GM06990 (cell line): Measurements from ENCODE around the gene SCD5.

Experiments
- DNase-seq: peaks from one replicate; pipeline ENCODE4 v3.0.0-alpha.2; 2011; ENCODE audit not compliant: insufficient read length; ENCODE audit errors: extremely low read depth
- H3K27me3 ChIP-seq: replicated peaks from 2 replicates; pipeline ENCODE4 v1.6.0; 2011; ENCODE audit warnings: low read length; ENCODE audit not compliant: control insufficient read depth, insufficient read depth
- H3K36me3 ChIP-seq: 2 replicates; pipeline ENCODE4 v1.5.1; 2011; ENCODE audit warnings: low read length; ENCODE audit not compliant: control insufficient read depth, insufficient read depth
- H3K4me3 ChIP-seq: replicated peaks from 2 replicates; pipeline ENCODE4 v1.5.1; 2011; ENCODE audit warnings: low read depth, mild to moderate bottlenecking, control low read depth, low read length
- CTCF ChIP-seq: IDR thresholded peaks from 2 replicates; pipeline ENCODE4 v1.5.1; 2011; ENCODE audit warnings: low read length, control low read depth, mild to moderate bottlenecking, inconsistent platforms; ENCODE audit not compliant: insufficient read depth, poor library complexity, severe bottlenecking

SCD5 gene

GRCh38 chr4:82784681-82785610 lies 13.7 kb downstream of the SCD5 start:
- H3K27me3 ChIP-seq: no peaks in the 10 kb centered on the region
- no peak overlapping the region for H3K4me3 ChIP-seq
- DNase-seq: no peak
- H3K36me3 ChIP-seq: no peaks in the 10 kb centered on the region
- no peak for TF ChIP-seq CTCF

- no peak for DNase-seq
- no peak for TF ChIP-seq CTCF
- no peaks in the 10 kb centered on the region for H3K36me3 ChIP-seq
- no peaks in the 10 kb centered on the region for H3K27me3 ChIP-seq
- H3K4me3 ChIP-seq: no peak overlapping the region
These were observed 15.8 kb downstream of the SCD5 start for GRCh38 chr4:82782626-82783345.

GRCh38 chr4:82780752-82781231 lies 17.8 kb downstream of the SCD5 start:
- Histone ChIP-seq H3K36me3 (no peaks in the 10 kb centered on the region), H3K27me3 (no peaks in the 10 kb centered on the region), H3K4me3 (no peak overlapping the region)
- TF ChIP-seq CTCF: peak; percentile 6
- peak; percentile 22 for DNase-seq

GRCh38 chr4:82780170-82780751 lies 18.3 kb downstream of the SCD5 start:
- TF ChIP-seq CTCF: no peak
- DNase-seq: no peak
- Histone ChIP-seq H3K4me3 (no peak overlapping the region), H3K36me3 (no peaks in the 10 kb centered on the region), H3K27me3 (no peaks in the 10 kb centered on the region)

GRCh38 chr4:82779032-82779431 lies 19.6 kb downstream of the SCD5 start:
- no peaks in the 10 kb centered on the region for H3K27me3 ChIP-seq
- no peak for TF ChIP-seq CTCF
- no peak overlapping the region for H3K4me3 ChIP-seq
- H3K36me3 ChIP-seq: no peaks in the 10 kb centered on the region
- no peak for DNase-seq
